Activated naive CD4-positive, alpha-beta T cell treated with anti-CD3 and anti-CD28 coated beads, Interleukin-2, amount 50 U/mL, for 72 hours (primary cell): ENCODE data around the gene CDH3. TPM values are rescaled to one million over a fixed set of nuclear protein-coding genes. Genes with fewer than 3 reads are reported as not detected.
A peak's percentile ranks its signal among the peaks of the same experiment; 100 is the strongest.
"Not testable (repeated sequence)": the region's sequence is repeated elsewhere in the genome, so short reads cannot be mapped to it uniquely, and the experiment has no call there.

Source experiments
- ATAC-seq, 2 donors: fragments of 150-1000 bp; cut with Tn5 transposase; 2 replicates each; pipeline ENCODE4 v1.10.0; 2021; ENCODE audit warnings: mild to moderate bottlenecking in 2 of 2, moderate library complexity in 2 of 2
- DNase-seq, 2 donors: peaks; one replicate each; pipeline ENCODE4 v3.0.0; 2021 to 2022; ENCODE audit warnings: low spot score in 2 of 2
- H3K27ac Mint-ChIP-seq, 2 donors: one replicate each; pipeline ENCODE4 v1.8.0; 2022; ENCODE audit warnings: mild to moderate bottlenecking in 2 of 2, mixed read lengths in 2 of 2
- H3K36me3 Mint-ChIP-seq, 2 donors: one replicate each; pipeline ENCODE4 v1.8.0; 2022; ENCODE audit warnings: mixed read lengths in 2 of 2
- H3K9me3 Mint-ChIP-seq, 2 donors: one replicate each; pipeline ENCODE4 v1.8.0; 2022; ENCODE audit warnings: mixed read lengths in 2 of 2
- total RNA-seq, 2 donors: library from RNA; stranded (reverse); gene quantifications; one replicate each; pipeline ENCODE4 v1.2.3, GENCODE V29; 2022

CDH3 gene
- total RNA-seq, 2 donors from 2014 or later, result 1.0 to 18.6 TPM

DNA sequence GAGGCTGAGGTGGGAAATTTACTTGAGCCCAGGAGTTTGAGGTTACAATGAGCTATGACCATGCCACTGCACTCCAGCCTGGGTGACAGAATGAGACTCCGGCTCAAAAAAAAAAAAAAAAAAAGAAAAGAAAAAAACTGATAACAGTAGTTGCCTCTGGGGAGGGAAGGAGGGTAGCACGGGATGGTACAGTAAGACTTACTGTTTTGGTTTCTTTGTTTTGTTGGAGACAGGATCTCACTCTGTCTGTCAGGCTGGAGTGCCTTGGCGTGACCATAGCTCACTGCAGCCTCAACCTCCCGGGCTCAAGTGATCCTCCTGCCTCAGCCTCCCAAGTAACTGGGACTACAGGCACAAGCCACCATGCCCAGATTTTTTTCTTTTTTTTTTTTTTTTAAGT lies 71.4 kb downstream of the CDH3 start:
- DNase-seq, H3K9me3 Mint-ChIP-seq, H3K36me3 Mint-ChIP-seq, H3K27ac Mint-ChIP-seq, ATAC-seq: not testable (repeated sequence)

DNA sequence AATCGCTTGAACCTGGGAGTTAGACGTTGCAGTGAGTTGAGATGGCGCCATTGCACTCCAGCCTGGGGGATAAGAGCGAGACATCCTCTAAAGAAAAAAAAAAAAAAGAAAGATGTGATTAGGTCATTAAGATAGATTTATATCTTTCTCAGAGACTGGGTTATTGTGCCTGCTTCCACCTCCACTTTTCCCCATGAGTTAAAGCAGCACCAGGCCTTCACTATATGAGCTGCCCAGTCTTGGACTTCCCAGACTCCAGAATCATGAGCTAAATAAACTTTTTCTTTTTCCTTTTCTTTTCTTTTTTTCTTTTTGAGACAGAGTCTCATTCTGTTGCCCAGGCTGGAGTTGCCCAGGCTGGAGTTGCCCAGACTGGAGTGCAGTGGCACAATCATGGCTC lies 72.6 kb downstream of the CDH3 start:
- Mint-ChIP-seq H3K9me3 (peaks cover 0 to 4% of the 10 kb centered on the region in 2 donors), H3K27ac (no peak overlapping the region), H3K36me3 (no peaks in the 10 kb centered on the region)
- ATAC-seq, result no peak
- no peak for DNase-seq

GRCh38 chr16:68718590-68718989 lies 73.5 kb downstream of the CDH3 start:
- H3K36me3 Mint-ChIP-seq, result no peaks in the 10 kb centered on the region
- no peak overlapping the region for H3K27ac Mint-ChIP-seq
- no peak for DNase-seq
- peaks cover 0 to 4% of the 10 kb centered on the region in 2 donors for H3K9me3 Mint-ChIP-seq
- no peak for ATAC-seq

DNA sequence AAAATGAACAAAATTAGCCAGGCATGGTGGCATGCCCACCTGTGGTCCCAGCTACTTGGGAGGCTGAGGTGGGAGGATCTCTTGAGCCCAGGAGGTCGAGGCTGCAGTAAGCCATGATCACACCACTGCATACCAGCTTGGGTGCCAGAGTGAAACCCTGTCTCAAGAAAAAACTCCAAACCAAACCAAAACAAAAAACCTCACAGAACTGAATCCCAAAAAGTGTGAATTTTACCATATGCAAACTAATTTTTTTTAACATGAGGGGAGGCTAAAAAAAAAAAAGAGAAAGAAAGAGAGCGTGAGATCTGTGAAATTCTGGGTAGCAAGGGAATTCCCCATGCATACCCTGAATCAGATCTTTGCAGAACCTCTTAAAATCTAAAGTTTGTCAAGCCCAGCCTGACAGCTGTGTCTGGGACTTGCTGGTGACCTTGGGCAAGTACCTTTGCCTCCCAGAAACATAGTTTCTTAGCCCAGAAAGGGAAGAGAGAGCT lies 74.9 kb downstream of the CDH3 start:
- ATAC-seq (peak; percentile 97), DNase-seq (peak in 1 of 2 donors; percentile 32)
- H3K36me3 Mint-ChIP-seq, result no peaks in the 10 kb centered on the region
- H3K9me3 Mint-ChIP-seq, result peaks cover 0 to 4% of the 10 kb centered on the region in 2 donors
- H3K27ac Mint-ChIP-seq, result peak overlapping the region; percentile 49 to 65

DNA sequence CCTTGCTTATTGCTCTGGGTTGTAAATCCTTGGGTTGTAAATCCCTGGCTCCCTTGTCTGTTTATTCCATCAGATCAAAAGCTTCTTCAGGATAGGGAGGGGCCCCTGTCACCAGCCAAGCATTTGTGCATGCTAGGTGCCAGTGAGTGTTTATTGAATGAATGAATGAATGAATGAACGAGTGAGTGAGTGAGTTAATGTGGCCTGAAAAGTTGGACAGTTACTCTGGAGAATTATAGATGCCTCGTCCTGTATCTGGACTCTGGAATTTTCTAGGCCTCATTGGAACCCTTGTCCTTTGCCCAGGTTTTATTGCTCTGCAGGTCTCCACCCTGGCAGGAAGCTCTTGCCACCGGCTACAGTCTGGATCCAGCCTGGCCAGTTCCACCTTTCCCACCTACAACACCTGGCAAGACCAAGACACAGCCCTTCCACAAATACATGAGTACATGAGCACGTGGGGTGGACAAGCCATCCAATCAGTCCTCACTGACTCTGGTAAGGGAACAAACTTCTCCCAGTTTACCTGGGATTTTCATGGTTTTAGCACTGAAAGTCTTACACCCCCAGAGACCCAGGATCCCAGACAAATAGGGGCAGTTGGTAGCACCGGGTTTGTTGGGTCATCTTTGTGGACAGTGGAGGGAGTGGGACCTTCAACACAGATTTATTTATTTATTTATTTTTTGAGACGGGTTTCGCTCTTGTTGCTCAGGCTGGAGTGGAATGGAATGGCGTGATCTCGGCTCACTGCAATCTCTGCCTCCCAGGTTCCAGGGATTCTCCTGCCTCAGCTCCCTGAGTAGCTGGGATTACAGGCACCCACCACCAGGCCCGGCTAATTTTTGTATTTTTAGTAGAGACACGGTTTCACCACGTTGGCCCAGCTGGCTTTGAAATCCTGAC lies 77.3 kb downstream of the CDH3 start:
- no peaks in the 10 kb centered on the region for H3K36me3 Mint-ChIP-seq
- ATAC-seq (no peak), DNase-seq (no peak)
- H3K27ac Mint-ChIP-seq, result no peak overlapping the region
- peaks cover 0 to 4% of the 10 kb centered on the region in 2 donors for H3K9me3 Mint-ChIP-seq

DNA sequence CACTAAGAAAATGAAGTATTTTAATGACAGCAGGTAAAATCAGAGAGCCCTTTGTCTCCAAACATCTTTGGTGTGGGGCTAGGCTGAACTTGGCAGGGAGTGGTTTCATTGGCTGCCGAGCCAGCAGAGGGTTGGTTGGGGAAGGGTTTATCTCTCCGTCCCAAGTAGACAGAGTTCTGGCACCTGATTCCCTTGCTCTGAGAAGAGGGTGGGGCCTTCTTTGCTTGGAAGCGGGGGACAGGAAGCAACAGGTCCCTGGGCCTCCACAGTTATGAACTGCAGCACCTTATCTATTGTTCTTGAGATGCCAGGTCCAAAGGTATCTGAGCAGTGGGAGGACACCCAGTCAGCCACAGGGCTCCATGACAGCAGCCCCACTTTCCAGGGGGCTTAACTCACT lies 79.7 kb downstream of the CDH3 start:
- H3K27ac Mint-ChIP-seq, result no peak overlapping the region
- DNase-seq, result no peak
- no peak for ATAC-seq
- H3K9me3 Mint-ChIP-seq, result no peaks in the 10 kb centered on the region
- no peaks in the 10 kb centered on the region for H3K36me3 Mint-ChIP-seq

DNA sequence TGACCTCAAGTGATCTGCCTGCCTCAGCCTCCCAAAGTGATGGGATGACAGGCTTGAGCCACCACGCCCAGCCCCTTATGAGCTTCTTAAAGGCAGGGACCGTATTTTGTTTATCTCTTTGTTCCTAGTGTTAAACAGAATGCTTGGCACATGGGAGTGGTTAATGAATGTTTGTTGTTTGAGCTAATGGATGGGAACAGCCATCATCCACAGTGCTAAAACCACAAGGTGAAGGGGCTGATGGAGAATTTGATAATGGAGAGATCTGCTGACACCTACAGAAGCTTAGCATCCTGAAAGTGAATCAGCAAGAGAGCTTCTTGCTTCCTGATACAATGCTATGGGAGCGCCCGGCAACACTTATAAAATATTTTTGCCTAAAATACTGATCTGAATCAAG lies 83.4 kb downstream of the CDH3 start:
- H3K9me3 Mint-ChIP-seq, result no peaks in the 10 kb centered on the region
- ATAC-seq, result no peak
- no peak overlapping the region for H3K27ac Mint-ChIP-seq
- H3K36me3 Mint-ChIP-seq, result no peaks in the 10 kb centered on the region
- DNase-seq, result no peak

DNA sequence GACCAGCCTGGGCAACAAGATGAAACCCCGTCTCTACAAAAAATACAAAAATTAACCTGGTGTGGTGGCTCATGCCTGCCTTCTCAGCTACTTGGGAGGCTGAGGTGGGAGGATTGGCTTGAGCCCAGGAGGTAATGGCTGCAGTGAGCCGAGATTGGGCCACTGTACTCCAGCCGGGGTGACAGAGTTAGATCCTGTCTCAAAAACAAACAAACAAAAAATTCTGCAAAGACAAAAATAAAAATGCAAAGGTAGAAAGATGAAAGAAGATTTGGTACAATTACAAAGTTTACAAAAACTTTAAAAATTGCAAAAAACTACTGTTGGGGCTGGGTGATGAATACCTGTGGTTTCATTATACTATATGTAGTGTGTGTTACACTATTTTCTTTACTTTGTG lies 86.5 kb downstream of the CDH3 start:
- H3K36me3 Mint-ChIP-seq, result peaks cover 0 to 2% of the 10 kb centered on the region in 2 donors
- ATAC-seq (no peak), DNase-seq (no peak)
- H3K27ac Mint-ChIP-seq, result no peak overlapping the region
- H3K9me3 Mint-ChIP-seq, result no peaks in the 10 kb centered on the region

- no peaks in the 10 kb centered on the region for H3K9me3 Mint-ChIP-seq
These were observed 87.1 kb downstream of the CDH3 start for GRCh38 chr16:68732042-68732680.

DNA sequence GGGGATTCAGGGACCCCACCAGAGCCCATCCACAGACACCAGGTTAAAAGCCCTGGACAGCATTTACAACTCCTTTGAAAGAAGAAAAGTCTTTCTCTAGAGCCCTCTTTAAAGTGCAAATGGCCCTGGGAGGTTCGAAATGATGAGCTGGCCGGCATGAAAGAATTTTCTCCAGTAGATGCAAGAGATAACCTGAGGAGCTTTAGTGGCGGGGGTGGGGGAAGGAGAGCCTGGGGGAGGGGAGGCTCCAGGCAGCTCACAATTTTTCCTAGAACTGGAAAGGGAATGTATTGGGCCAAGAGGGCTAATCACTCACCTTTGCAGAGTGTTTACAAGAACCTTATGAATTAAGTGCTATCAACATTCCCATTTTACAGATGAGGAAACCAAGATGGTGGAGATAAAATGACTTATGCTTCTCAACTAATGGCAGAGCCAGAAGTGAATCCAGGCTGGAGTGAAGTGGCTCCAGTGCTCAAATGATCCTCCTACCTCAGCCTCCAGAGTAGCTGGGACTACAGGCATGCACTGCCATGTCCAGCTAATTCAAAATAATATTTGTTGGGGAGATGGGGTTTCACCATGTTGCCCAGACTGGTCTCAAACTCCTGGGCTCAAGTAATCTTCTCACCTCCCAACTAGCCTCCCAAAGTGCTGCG lies 87.8 kb downstream of the CDH3 start:
- DNase-seq (no peak), ATAC-seq (no peak)
- Mint-ChIP-seq H3K36me3 (peaks cover 0 to 5% of the 10 kb centered on the region in 2 donors), H3K9me3 (no peaks in the 10 kb centered on the region), H3K27ac (no peak overlapping the region)

More at GRCh38 chr16:68732042-68732680, 87.1 kb downstream of the CDH3 start:
- Mint-ChIP-seq H3K36me3 (peaks cover 0 to 5% of the 10 kb centered on the region in 2 donors), H3K27ac (no peak overlapping the region)
- DNase-seq, result no peak
- no peak for ATAC-seq

- H3K27ac Mint-ChIP-seq, result no peak overlapping the region
- H3K36me3 Mint-ChIP-seq, result peaks cover 0 to 5% of the 10 kb centered on the region in 2 donors
These were observed 88.5 kb downstream of the CDH3 start for GRCh38 chr16:68733570-68733969.

GRCh38 chr16:68734782-68735181 lies 89.7 kb downstream of the CDH3 start:
- ATAC-seq, result no peak
- no peak for DNase-seq
- H3K27ac Mint-ChIP-seq, result no peak overlapping the region
- peaks cover 0 to 5% of the 10 kb centered on the region in 2 donors for H3K36me3 Mint-ChIP-seq
- no peaks in the 10 kb centered on the region for H3K9me3 Mint-ChIP-seq

More at GRCh38 chr16:68733570-68733969, 88.5 kb downstream of the CDH3 start:
- ATAC-seq (no peak), DNase-seq (no peak)
- no peaks in the 10 kb centered on the region for H3K9me3 Mint-ChIP-seq

GRCh38 chr16:68736561-68736960 lies 91.5 kb downstream of the CDH3 start:
- ATAC-seq (no peak), DNase-seq (no peak)
- peak overlapping the region in 1 of 2 donors; percentile 89 for H3K27ac Mint-ChIP-seq
- H3K9me3 Mint-ChIP-seq, result no peaks in the 10 kb centered on the region
- H3K36me3 Mint-ChIP-seq, result peaks cover 0 to 5% of the 10 kb centered on the region in 2 donors

DNA sequence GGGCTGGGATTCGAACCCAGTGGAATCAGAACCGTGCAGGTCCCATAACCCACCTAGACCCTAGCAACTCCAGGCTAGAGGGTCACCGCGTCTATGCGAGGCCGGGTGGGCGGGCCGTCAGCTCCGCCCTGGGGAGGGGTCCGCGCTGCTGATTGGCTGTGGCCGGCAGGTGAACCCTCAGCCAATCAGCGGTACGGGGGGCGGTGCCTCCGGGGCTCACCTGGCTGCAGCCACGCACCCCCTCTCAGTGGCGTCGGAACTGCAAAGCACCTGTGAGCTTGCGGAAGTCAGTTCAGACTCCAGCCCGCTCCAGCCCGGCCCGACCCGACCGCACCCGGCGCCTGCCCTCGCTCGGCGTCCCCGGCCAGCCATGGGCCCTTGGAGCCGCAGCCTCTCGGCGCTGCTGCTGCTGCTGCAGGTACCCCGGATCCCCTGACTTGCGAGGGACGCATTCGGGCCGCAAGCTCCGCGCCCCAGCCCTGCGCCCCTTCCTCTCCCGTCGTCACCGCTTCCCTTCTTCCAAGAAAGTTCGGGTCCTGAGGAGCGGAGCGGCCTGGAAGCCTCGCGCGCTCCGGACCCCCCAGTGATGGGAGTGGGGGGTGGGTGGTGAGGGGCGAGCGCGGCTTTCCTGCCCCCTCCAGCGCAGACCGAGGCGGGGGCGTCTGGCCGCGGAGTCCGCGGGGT lies 92.1 kb downstream of the CDH3 start, which contains the start of gene CDH1:
TSS of gene CDH1 (plus strand) at position 247 of the 684 bp plus-strand sequence. CDS start at position 371, 124 bp downstream.
- H3K27ac Mint-ChIP-seq, result peak within 1 kb of the TSS in 1 of 2 donors; percentile 89
- peaks cover 0 to 5% of the 10 kb centered on the region in 2 donors for H3K36me3 Mint-ChIP-seq
- H3K9me3 Mint-ChIP-seq, result no peaks in the 10 kb centered on the region
- ATAC-seq (peak; percentile 51 to 61), DNase-seq (peak in 1 of 2 donors; percentile 48)

GRCh38 chr16:68737730-68738629 lies 92.9 kb downstream of the CDH3 start:
- Mint-ChIP-seq H3K36me3 (peaks cover 0 to 5% of the 10 kb centered on the region in 2 donors), H3K9me3 (no peaks in the 10 kb centered on the region), H3K27ac (peak overlapping the region in 1 of 2 donors; percentile 20)
- ATAC-seq (peak in 1 of 2 donors; percentile 36), DNase-seq (peak in 1 of 2 donors; percentile 14)
